GM23248 (cell line): Measurements from ENCODE around the gene MAPT. TPM values are rescaled to one million over a fixed set of nuclear protein-coding genes. Genes with fewer than 3 reads are reported as not detected.

ENCODE experiments used
- DNase-seq: peaks from one replicate; pipeline ENCODE4 v3.0.0-alpha.2; 2015
- H2AFZ ChIP-seq: fragments of 200-600 bp; sonication (generic); 2 replicates; pipeline ENCODE4 v1.6.1; 2016; ENCODE audit warnings: antibody characterized with exemption
- H3F3A ChIP-seq: fragments of 200-600 bp; sonication (generic); 2 replicates; pipeline ENCODE4 v1.6.1; 2016; ENCODE audit warnings: mild to moderate bottlenecking, antibody characterized with exemption, mixed run types; ENCODE audit not compliant: insufficient read depth
- H3K27ac ChIP-seq: fragments of 200-600 bp; sonication (generic); 2 replicates; pipeline ENCODE4 v1.5.1; 2016; ENCODE audit warnings: mild to moderate bottlenecking
- H3K27me3 ChIP-seq: fragments of 200-600 bp; sonication (generic); replicated peaks from 2 replicates; pipeline ENCODE4 v1.6.1; 2016; ENCODE audit warnings: mild to moderate bottlenecking; ENCODE audit not compliant: insufficient read depth
- H3K36me3 ChIP-seq: fragments of 200-600 bp; sonication (generic); 2 replicates; pipeline ENCODE4 v1.6.1; 2016; ENCODE audit warnings: low read depth, mild to moderate bottlenecking
- H3K4me1 ChIP-seq: fragments of 200-600 bp; sonication (generic); 2 replicates; pipeline ENCODE4 v1.6.1; 2016; ENCODE audit warnings: mild to moderate bottlenecking; ENCODE audit not compliant: insufficient read depth
- H3K4me2 ChIP-seq: fragments of 200-600 bp; sonication (generic); one replicate; pipeline ENCODE4 v1.6.1; 2016; ENCODE audit warnings: mild to moderate bottlenecking; ENCODE audit not compliant: unreplicated experiment
- H3K4me3 ChIP-seq: fragments of 200-600 bp; sonication (generic); 2 replicates; pipeline ENCODE4 v1.5.1; 2016; ENCODE audit warnings: mild to moderate bottlenecking
- H3K79me2 ChIP-seq: fragments of 200-600 bp; sonication (generic); 2 replicates; pipeline ENCODE4 v1.6.1; 2016; ENCODE audit warnings: mild to moderate bottlenecking; ENCODE audit not compliant: insufficient read depth
- H3K9ac ChIP-seq: fragments of 200-600 bp; sonication (generic); 2 replicates; pipeline ENCODE4 v1.6.1; 2016; ENCODE audit warnings: mild to moderate bottlenecking
- H3K9me2 ChIP-seq: fragments of 200-600 bp; sonication (generic); 2 replicates; pipeline ENCODE4 v1.6.1; 2016; ENCODE audit warnings: mixed run types, mild to moderate bottlenecking, moderate library complexity; ENCODE audit not compliant: insufficient read depth
- H3K9me3 ChIP-seq: fragments of 200-600 bp; sonication (generic); one replicate; pipeline ENCODE4 v1.6.1; 2017; ENCODE audit warnings: low read depth
- H4K20me1 ChIP-seq: fragments of 200-600 bp; sonication (generic); 2 replicates; pipeline ENCODE4 v1.6.0; 2016; ENCODE audit not compliant: insufficient read depth
- EZH2 ChIP-seq: fragments of 200-600 bp; sonication (generic); IDR thresholded peaks from 2 replicates; pipeline ENCODE4 v1.6.1; 2018; ENCODE audit warnings: antibody characterized with exemption, mild to moderate bottlenecking; ENCODE audit not compliant: insufficient read depth, poor library complexity, severe bottlenecking
- EZH2phosphoT487 ChIP-seq: fragments of 200-600 bp; sonication (generic); IDR thresholded peaks from 2 replicates; pipeline ENCODE4 v1.6.1; 2018; ENCODE audit warnings: antibody characterized with exemption, moderate library complexity, mild to moderate bottlenecking, low read depth; ENCODE audit not compliant: insufficient read depth
- WGBS, 2 experiments: methylation state at CpG; one replicate each; pipeline ENCODE4 v1.1.6; 2015 to 2017; ENCODE audit warnings: low lambda C conversion rate in 2 of 2, low coverage in 1 of 2; ENCODE audit errors: missing lambda C conversion rate in 2 of 2; 5-methylcytosine and 5-hydroxymethylcytosine counted together
- in situ Hi-C: fragments of 300-500 bp; cut with MboI; formaldehyde crosslinking; loops from 2 replicates; pipeline ENCODE4 v1.15.0; 2020
- polyA plus RNA-seq: library from polyadenylated mRNA; unstranded; fragments of >200 nt; fragmentation: Nextera tagmentation; extraction: Ambion mirVana; gene quantifications from 2 replicates; pipeline ENCODE4 v1.2.1, GENCODE V29; 2016
- total RNA-seq: library from RNA; depleted of rRNA; stranded (reverse); fragments of >200 nt; shearing (Covaris generic); gene quantifications from 2 replicates; pipeline ENCODE4 v1.2.3, GENCODE V29; 2014

MAPT gene
- total and polyA plus RNA-seq, 2 experiments from 2014 or later = 0.06 TPM; not detected in 1

DNA sequence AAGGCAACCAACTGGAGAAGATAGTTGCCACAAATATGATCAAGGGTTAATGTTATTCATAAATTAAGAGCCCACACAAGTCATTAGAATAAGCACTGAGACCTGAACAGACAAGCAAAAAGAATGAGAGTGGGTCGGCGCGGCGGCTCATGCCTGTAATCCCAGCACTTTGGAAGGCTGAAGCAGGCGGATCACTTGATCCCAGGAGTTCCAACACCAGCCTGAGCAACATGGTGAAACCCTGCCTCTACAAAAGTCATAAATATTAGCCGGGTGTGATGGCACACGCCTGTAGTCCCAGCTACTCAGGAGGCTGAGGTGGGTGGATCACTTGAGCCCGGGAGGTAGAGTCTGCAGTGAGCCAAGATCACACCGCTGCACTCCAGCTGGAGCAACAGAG, 64.0 kb downstream of the MAPT start:
- TF ChIP-seq EZH2phosphoT487 = no peak
- no peak for TF ChIP-seq EZH2
- peaks cover 6% of the 10 kb centered on the region; the same call in 1 of the 2 replicates for H3K27me3 ChIP-seq
- no peaks in the 10 kb centered on the region for H3K9me2 ChIP-seq
- no peak overlapping the region for H3K9ac ChIP-seq
- no peak overlapping the region for H3K4me2 ChIP-seq
- DNase-seq = no peak
- H3K27ac ChIP-seq = no peak overlapping the region
- no peaks in the 10 kb centered on the region for H3K9me3 ChIP-seq
- no peak overlapping the region for H2AFZ ChIP-seq
- H3K36me3 ChIP-seq = no peaks in the 10 kb centered on the region
- in situ Hi-C loops = no loop called here
- 61 to 62% methylated on average over 9 of the region's 9 CpGs for WGBS, 2 experiments
- no peaks in the 10 kb centered on the region for H3K4me1 ChIP-seq
- no peaks in the 10 kb centered on the region for H3K79me2 ChIP-seq
- H3K4me3 ChIP-seq = no peak overlapping the region
- no peaks in the 10 kb centered on the region for H4K20me1 ChIP-seq
- no peaks in the 10 kb centered on the region for H3F3A ChIP-seq

DNA sequence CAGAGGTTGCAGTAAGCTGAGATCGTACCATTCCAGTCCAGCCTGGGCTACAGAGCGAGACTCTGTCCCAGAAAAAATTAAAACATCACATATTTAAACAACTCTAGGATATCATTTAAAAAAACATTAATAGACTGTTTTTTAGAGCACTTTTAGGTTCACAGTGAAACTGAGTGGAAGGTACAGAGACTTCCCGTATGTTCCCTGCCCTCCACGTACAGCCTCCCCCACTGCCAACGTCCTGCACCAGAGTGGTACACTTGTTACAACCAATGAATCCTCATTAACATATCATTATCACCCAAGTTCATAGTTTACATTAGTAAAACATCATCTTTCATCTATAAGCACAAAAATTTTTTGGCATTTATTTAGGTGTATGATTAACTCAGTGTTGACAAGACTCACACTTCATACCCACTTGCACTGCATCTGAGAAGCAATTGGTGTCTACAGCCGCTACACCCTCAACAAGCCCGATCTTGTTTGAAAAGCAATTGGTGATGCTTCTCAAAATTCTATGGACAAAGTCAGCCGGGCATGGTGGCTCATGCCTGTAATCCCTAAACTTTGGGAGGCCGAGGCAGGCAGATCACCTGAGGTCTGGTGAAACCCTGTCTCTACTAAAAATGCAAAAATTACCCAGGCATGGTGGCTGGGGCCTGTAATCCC, 64.8 kb downstream of the MAPT start:
- Histone ChIP-seq H3K27me3 (peaks cover 6% of the 10 kb centered on the region; the same call in 1 of the 2 replicates), H3K4me1 (no peaks in the 10 kb centered on the region), H3K27ac (no peak overlapping the region), H3K9me2 (no peaks in the 10 kb centered on the region), H3F3A (no peaks in the 10 kb centered on the region), H3K79me2 (no peaks in the 10 kb centered on the region), H3K9me3 (no peaks in the 10 kb centered on the region), H4K20me1 (no peaks in the 10 kb centered on the region), H3K36me3 (no peaks in the 10 kb centered on the region), H3K9ac (no peak overlapping the region), H3K4me3 (no peak overlapping the region), H2AFZ (no peak overlapping the region), H3K4me2 (no peak overlapping the region)
- TF ChIP-seq EZH2phosphoT487 (no peak), EZH2 (no peak)
- in situ Hi-C loops = no loop called here
- WGBS, 2 experiments = 76% methylated on average over 9 of the region's 9 CpGs
- no peak for DNase-seq

DNA sequence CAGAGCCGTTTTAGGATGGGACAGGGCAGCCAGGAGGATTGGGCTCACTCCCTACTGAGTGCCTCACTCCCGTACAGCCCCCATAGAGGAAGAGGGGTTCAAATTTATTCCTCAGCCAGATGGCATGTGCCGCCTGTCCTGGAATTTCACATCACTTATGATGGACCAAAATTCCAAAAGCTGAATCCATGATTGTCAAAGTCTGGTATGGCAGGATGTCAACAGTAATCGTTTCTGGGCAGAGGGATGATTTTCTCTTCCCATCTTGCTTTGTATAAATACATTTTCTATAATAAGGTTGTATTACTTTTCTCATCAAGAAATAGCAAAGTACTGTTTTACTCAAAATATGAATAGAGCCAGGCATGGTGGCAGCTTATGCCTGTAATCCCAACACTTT, 66.0 kb downstream of the MAPT start:
- Histone ChIP-seq H3K9me3 (no peaks in the 10 kb centered on the region), H3K4me3 (no peak overlapping the region), H3K27me3 (peaks cover 6% of the 10 kb centered on the region; the same call in 1 of the 2 replicates), H2AFZ (no peak overlapping the region), H3F3A (no peaks in the 10 kb centered on the region), H3K36me3 (no peaks in the 10 kb centered on the region), H3K9me2 (no peaks in the 10 kb centered on the region), H3K4me1 (no peaks in the 10 kb centered on the region), H4K20me1 (no peaks in the 10 kb centered on the region), H3K79me2 (no peaks in the 10 kb centered on the region), H3K27ac (no peak overlapping the region), H3K4me2 (no peak overlapping the region), H3K9ac (no peak overlapping the region)
- TF ChIP-seq EZH2phosphoT487 = no peak
- TF ChIP-seq EZH2 = no peak
- no peak for DNase-seq
- in situ Hi-C loops = no loop called here
- 39 to 43% methylated on average over 4 of the region's 4 CpGs for WGBS, 2 experiments

DNA sequence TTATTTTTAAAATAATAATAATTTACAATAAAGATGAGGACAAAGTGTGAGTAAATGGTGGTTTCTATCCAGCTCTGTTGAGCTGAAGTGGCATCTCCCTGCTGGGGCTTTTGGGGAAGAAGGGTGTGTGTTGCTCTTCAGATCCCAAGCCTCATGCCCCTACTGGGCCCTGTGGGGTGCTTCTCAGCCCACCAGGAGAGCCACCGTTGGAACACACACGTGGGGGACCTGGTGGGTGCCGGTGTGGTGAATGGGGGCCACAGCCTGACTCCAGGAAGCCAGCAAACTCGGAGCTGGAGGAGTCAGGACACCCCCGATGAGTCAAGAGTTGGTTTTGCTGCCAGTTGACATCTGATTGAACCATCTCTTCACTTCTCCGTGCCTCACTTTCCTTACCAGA, 66.9 kb downstream of the MAPT start:
- no peaks in the 10 kb centered on the region for H3K36me3 ChIP-seq
- no peak overlapping the region for H3K9ac ChIP-seq
- no peak for TF ChIP-seq EZH2
- TF ChIP-seq EZH2phosphoT487 = no peak
- H2AFZ ChIP-seq = no peak overlapping the region
- no peaks in the 10 kb centered on the region for H4K20me1 ChIP-seq
- DNase-seq = no peak
- in situ Hi-C loops = no loop called here
- no peaks in the 10 kb centered on the region for H3F3A ChIP-seq
- no peaks in the 10 kb centered on the region for H3K79me2 ChIP-seq
- peaks cover 6% of the 10 kb centered on the region; the same call in 1 of the 2 replicates for H3K27me3 ChIP-seq
- 63 to 64% methylated on average over 6 of the region's 6 CpGs for WGBS, 2 experiments
- H3K4me2 ChIP-seq = no peak overlapping the region
- no peak overlapping the region for H3K27ac ChIP-seq
- H3K9me2 ChIP-seq = no peaks in the 10 kb centered on the region
- no peaks in the 10 kb centered on the region for H3K9me3 ChIP-seq
- no peaks in the 10 kb centered on the region for H3K4me1 ChIP-seq
- no peak overlapping the region for H3K4me3 ChIP-seq
